GM18517 (cell line): Measurements from ENCODE around the gene MORF4L1.
A peak's percentile ranks its signal among the peaks of the same experiment; 100 is the strongest.
"Not testable (repeated sequence)": the region's sequence is repeated elsewhere in the genome, so short reads cannot be mapped to it uniquely, and the experiment has no call there.

ENCODE experiments used
- ATAC-seq: cut with Tn5 transposase; IDR thresholded peaks from one replicate; pipeline ENCODE4 v1.9.1; 2021; ENCODE audit warnings: mild to moderate bottlenecking, moderate library complexity; ENCODE audit not compliant: unreplicated experiment

Gene MORF4L1, protein sequence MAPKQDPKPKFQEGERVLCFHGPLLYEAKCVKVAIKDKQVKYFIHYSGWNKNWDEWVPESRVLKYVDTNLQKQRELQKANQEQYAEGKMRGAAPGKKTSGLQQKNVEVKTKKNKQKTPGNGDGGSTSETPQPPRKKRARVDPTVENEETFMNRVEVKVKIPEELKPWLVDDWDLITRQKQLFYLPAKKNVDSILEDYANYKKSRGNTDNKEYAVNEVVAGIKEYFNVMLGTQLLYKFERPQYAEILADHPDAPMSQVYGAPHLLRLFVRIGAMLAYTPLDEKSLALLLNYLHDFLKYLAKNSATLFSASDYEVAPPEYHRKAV

DNA sequence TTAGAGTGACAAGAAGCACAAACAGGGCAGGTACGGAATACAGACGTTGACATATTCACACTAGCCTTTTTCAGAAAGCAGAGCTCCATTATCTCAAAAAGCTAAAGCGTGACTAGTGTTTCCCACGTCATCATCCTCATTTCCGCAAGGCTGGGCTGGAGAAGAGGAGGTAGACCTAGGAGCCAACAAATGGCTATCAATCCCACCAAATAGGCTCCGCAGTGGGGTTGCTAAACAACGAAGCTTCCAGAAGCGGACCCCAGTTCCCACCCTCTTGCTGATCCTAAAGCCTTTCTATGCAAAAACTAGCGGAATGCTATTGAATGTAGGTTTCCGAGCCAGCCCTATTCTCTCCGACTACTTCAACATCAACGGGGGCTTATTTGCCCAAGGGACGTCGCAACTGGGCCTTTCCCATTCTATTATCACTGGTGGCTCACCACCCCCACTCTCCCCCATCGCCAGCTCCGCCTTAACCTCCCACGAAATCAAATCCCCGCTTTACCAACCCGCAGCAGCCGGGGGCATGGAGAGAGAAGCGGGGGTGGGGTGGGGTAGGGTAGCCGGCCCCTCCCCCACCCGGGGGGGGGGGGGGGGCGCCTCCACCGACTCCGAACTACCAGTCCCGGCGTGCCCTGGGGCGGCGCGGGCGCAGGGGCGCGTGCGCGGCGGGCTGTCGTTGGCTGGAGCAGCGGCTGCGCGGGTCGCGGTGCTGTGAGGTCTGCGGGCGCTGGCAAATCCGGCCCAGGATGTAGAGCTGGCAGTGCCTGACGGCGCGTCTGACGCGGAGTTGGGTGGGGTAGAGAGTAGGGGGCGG is at the start of gene MORF4L1:
Gene MORF4L1, plus strand, starts transcription at position 736 of the 817 bp plus-strand sequence. CDS start 128 bp downstream, outside the sequence.
- peak; percentile 63 for ATAC-seq

DNA sequence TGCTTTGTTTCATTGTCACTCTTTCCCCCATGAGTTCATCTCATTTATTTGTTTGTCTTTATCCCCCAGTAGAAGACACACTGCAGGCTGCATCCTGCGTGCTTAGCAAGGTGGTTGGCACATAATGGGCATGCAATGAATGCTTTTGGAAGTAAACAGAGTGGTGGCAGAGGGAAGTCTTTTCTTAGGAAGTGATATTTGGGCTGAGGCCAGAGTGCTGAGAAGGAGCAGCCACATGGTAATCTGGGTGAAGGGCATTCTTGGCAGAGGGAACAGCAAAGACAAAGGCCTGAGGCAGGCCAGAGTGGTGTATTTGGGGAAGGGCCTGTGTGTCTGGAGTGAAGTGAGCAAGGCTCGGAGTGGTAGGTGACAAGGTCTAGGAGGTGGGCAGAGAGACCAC is 43.8 kb upstream of the MORF4L1 start:
- no peak for ATAC-seq

DNA sequence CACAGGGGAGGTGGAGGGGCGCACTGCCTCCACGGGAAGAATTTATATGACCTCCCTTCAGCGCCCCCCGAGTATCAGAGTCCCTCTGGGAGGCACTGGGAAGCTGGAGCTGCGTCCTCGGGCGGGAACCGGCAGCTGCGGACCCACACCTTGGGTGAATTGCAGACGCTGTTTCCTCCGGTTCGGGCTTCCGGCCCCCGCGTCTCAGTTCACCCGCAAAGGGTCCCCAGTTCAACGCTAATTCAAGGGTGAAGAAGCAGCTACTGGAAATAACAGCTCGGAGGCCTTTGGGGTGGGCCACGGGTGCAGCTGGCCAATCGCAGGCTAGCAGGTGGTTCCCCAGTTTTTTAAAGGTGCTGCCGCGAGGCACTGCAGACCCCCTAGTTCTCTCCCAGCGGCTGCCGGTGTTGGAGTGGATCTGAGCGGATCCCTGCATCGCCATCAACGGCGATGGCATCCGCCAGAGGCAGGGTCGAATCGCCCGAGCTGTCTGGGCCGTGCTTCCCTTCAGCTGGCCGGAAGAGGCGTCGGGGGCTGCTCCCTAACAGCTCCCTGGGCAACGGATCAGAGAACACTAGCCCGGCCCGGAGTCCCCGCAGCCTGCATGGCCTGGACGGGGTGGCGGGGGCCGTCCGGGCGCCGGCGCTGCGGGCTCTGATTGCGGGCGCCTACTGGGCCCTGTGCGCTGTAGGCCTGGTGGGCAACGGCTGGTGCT is 42.0 kb upstream of the MORF4L1 start:
- no peak for ATAC-seq

DNA sequence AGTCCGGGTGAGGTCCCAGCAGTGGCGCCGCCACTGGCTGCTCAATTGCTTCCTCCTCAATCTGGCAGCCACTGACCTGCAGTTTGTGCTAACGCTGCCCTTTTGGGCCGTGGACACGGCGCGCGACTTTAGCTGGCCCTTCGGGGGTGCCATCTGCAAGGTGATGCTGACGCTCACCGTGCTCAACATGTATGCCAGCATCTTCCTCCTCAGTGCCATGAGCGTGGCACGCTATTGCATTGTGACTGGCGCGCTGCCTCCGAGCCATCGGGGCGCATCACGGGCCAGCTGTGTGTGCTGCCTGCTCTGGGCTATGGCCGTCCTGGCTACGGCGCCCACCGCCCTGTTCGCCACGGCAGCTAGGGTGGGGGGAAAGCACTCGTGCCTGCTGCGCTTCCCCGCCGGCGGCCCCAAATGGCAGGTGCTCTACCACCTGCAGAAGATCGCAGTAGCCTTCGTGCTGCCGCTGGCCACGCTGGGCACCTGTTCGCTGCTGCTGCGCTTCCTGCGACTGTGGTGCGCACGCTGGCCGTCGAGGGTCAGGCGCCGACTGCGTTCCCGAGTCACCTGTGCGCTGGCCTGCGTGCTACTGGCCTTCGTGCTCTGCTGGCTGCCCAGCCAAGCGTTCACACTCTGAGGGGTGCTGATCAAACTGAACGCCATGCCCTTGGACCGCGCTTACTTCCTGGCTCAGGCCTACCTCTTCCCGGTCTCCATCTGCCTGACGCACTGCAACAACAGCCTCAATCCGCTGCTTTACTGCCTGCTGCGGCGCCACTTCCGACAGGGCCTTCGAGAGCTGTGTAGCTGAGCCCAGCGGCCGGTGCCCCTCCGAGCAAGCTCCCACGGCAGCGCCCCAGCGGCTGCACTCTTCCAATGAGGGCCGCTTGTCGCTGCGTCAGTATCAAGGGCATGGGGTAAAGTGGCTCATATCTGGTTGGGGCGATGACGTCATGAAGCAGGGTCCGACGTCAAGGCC is 41.2 kb upstream of the MORF4L1 start:
- ATAC-seq: no peak

DNA sequence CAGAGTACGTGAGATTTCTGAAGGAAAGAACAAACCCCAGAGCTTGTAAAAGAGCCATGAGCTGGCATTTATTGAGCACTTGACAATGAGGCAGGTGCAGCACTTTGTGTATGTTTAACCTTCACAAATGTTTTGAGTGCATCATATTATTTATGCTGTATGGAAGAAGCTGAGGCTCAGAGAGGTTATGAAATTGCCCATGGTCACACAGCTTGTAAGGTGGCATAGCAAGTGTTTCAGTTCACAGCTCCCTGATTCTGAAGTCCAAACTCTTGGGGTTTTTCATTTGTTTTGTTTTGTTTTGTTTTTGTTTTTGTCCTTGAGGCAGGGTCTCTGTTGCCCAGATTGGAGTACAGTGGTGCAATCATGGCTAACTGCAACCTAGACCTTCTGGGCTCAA is 36.4 kb upstream of the MORF4L1 start:
- no peak for ATAC-seq

DNA sequence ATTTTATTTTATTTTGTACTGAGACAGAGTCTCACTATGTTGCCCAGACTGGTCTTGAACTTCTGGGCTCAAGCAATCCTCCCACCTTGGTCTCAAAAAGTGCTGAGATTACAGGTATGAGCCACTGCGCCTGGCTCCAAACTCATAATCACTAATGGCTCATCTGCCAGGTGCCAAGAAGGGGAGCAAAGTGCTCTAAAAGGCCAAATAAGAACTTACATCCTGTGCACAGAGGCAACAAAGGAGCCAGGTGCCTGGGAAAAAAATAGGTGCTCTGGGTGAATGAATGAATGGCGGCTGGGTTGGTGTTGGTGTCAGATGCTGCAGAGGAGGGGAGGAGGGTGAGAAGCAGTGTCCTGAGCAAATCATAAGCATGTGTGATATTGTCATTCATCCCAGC is 35.6 kb upstream of the MORF4L1 start:
- no peak for ATAC-seq

DNA sequence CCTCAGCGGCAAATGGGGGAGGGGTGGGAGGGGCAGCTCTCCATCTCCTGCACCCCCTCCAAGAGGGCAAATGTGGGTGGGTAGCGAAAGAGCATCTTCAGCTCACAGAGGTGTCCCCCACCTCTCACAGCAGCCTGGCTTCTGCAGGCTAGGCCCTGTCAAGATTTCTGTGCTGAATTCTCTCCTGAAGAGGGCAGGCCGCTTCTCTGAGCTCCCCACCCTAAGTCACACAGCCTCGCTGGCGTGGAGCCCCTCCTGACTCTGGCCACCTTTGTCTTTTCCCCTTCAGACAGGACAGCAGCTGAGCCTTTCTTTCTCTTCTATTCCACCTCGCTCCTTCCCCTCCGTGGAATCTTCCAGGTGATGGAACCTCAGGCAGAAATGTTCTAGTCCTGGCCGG is 35.1 kb upstream of the MORF4L1 start:
- no peak for ATAC-seq

DNA sequence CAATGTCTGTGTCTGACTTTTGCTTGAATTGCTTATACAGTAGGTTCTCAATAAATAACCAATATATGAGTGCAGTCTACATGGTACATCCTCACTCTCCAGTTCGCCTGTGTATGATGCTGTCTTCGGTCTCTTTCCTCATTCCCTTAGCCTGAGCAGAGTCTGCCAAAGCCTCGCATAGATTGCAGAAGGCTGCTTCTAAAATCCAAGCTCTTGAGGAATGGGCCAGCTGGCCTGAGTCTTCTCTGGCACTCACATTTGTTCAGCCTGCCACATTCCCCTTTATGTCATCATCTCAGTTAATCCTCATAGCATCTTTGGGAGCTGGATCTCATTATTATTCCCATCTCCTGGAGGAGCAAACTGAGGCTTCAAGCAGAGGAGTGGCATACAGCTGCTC is 34.2 kb upstream of the MORF4L1 start:
- ATAC-seq: no peak

DNA sequence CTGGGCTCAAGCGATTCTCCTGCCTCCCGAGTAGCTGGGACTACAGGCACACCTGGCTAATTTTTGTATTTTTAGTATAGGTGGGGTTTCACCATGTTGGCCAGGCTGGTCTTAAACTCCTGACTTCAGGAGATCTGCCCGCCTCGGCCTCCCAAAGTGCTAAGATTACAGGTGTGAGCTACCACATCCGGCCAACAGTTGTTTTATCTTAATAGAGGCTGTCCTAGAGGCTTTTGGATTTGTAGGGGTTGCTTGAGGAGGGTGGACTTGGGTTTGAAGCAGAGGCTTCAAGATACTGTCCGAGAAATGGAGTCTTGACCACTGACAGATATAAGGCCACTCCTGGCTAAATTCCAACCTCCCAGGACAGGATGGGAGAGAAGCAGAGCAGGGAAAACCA is 33.5 kb upstream of the MORF4L1 start:
- not testable (repeated sequence) for ATAC-seq

DNA sequence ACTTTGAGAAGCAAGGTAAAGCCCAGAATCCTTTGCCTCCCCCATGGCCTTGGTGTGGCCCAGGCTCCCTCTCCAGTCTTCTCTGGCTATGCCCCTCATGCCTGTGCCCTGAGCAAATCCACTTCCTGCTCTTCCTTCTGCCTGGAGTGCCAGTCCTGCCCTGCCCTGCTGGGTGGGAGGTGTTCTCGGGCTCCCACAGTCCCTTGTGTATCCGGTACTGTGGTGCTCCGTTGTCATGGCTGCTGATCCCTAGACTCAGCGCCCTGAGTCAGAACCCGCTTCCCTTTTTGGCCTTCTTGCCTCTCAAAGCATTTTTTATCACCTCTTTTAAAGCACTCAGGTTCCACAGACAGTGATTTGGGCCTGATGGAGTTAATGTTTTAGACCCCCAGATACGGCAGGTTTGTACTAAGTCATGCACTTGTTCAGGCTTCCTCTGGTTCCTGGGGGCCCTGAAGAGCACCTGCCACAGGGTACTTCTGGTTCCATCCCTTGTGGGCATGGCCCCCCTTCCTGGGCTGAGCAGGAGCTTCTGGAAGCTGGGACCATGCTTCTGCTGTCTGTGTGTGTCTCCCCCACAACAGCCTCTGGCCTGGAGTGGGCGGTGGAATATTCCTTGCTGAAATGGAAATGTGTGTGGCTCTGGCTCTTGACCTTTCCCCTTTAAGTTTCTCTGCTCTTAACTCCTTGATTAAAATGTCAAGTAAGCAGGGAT is 31.9 kb upstream of the MORF4L1 start:
- no peak for ATAC-seq

DNA sequence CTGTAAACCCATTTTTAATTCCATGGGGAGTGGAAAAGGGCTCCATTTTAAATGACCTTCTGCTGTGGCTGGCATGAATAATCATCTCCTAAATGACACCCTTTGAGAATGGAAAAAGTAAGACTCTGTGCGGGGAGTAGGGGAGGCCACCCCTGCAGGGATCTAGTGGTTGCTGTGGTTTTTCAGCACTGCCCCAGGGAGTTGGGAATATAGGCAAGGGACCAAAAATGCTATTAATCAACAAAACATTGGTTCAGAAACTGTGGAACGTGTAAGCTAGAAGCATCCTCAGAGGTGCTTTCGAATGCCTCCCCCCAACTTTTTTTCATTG is 31.3 kb upstream of the MORF4L1 start:
- no peak for ATAC-seq

DNA sequence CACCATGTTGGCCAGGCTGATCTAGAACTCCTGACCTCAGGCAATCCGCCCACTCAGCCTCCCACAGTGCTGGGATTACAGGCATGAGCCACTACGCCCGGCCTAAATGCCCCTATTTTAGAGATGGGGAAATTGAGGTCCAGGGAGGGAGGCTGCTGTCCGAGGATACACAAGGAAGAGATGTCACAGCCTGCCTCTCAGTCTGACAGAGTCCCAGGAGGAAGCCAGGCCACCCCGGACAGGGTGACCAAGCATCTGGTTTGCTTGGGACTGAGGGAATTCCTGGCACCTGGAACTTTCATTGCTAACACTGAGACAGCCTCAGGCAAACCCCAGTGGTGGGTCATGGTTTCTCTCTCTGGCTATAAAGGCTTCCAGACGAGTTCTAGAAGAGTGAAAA is 30.8 kb upstream of the MORF4L1 start:
- no peak for ATAC-seq

DNA sequence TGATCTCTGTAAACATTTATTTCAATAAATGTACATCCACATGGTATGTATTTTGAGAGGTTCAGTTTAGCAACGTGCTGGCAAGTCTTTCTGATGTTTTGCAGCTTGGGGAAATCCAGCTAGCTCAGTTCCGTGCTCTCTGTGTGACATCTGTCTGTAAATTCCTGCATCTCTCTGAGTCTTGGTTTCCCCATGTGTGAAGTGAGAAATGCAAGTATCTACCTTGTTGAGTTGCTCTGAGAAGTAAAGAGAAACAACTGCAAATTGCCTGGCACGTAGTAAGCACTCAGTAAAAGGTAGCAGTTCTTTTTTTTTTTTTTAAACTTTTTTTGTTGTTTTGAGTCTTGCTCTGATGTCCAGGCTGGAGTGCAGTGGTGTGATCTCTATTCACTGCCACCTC is 30.2 kb upstream of the MORF4L1 start:
- ATAC-seq: no peak

DNA sequence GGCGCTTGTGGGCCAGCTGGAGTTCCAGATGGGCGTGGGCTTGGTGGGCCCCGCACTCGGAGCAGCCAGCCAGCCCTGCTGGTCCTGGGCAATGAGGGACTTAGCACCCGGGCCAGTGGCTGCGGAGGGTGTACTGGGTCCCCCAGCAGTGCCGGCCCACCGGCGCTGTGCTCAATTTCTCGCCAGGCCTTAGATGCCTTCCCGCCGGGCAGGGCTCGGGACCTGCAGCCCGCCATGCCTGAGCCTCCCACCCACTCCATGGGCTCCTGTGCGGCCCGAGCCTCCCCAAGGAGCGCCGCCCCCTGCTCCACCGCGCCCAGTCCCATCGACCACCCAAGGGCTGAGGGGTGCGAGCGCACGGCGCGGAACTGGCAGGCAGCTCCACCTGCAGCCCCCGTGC is 25.8 kb upstream of the MORF4L1 start:
- not testable (repeated sequence) for ATAC-seq

DNA sequence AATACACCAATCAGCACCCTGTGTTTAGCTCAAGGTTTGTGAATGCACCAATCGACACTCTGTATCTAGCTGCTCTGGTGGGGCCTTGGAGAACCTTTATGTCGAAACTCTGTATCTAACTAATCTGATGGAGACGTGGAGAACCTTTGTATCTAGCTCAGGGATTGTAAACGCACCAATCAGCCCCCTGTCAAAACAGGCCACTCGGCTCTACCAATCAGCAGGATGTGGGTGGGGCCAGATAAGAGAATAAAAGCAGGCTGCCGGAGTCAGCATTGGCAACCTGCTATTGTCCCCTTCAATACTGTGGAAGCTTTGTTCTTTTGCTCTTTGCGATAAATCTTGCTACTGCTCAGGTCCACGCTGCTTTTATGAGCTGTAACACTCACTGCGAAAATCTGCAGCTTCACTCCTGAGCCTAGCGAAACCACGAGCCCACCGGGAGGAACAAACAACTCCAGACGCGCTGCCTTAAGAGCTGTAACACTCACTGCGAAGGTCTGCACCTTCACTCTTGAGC is 25.2 kb upstream of the MORF4L1 start:
- not testable (repeated sequence) for ATAC-seq

DNA sequence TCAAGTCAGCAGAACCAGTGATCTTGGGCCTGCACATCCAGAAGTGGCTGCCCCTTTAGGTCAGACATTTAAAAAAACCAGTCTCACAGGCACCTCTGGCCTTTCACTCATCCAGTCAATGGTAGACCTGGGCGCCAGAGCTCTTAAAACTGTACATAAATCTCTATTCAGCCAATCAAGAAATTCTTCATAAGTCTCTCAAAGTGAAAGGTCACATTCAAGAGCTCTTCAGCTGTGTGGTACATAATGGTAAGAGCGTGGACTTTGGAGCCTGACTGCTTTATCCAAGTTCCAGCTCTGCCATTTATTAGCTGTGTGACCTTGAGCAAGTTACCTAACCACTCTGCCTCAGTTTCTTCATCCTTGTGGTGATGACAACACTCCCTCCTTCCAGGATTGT is 22.3 kb upstream of the MORF4L1 start:
- ATAC-seq: no peak

DNA sequence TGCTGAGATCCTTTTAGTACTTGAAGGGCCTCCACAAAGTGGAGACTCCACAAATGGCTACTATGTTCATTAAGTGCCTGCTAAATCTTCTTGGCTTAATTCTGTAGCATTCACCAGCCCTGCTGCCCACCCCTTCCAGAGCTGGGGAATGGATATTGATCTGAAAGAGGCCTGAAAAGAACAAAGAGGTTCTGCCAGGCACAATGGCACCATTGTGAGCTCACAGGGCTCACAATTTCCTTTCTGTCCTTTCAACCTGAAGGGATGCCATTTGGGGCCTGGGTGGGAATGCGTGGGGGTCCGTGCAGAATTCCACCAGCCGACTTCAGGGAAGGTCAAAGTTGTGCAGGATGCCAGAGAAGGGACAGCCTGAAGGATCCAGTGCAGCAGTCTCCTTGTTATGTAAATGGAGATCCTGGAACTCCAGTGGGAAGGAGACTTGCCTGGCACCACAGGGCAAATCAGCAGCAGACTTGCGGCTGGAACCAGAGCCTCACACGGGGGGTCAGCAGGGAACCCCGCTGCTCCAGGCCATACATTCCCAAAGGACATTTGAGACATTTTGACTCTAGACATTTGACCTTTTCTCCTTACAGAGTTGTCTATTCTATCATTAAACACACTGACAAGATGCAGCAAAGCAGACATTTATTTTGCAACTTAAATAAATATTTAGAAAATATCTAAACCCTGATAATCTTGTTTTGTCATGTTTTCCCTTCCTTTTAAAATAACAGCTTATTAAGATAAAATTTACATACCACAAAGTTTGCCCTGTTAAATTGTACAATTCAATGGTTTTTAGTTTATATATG is 21.5 kb upstream of the MORF4L1 start:
- no peak for ATAC-seq

DNA sequence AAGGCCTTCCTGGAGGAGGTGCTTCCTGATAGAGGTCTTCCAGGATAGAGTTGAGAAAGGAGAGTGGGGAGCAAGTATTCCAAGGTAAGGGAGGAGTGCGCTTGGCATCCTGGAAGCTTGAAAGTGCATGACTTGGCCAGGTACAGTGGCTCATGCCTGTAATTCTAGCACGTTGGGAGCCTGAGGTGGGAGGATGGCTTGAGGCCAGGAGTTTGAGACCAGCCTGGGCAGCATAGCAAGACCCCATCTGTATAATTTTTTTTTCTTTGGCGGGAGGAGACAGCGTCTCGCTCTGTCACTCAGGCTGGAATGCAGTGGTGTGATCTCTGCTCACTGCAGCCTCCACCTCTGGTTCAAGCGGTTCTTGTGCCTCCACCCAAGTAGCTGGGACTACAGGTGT is 19.2 kb upstream of the MORF4L1 start:
- ATAC-seq: no peak

DNA sequence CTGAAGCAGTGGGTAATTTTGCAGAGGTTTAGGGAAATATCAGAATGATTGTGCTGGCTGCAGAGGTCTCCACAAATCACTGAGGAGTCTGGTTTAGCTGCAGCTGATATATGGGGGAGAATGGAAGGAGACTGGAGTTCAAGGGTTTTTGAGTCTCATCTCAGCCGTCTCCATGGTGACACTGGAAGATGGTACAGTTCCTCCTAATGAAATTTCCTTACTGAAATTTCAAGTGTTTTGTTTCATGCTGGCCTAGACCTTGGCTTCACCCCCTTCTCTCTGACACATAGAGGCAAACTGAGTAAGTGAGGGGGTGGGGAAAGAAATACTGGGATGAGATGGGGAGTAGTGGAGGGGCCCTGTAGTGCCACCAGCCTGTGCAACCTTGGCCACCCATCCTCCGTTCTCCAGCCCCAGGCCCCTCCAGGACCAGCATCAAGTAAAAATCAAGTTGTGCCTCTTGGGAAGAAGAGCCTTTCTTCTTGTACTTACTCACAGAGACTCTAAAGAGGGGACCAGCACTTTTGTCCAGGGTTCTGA is 17.8 kb upstream of the MORF4L1 start:
- ATAC-seq: no peak
